Fibroblast of the aortic adventitia (primary cell): ENCODE data around the gene RHOB. TPM values are rescaled to one million over a fixed set of nuclear protein-coding genes. Genes with fewer than 3 reads are reported as not detected.

Experiments
- DNase-seq: peaks from one replicate; pipeline ENCODE4 v3.0.0-alpha.2; 2010; ENCODE audit warnings: low read depth
- H3K4me3 ChIP-seq: 2 replicates; pipeline ENCODE4 v1.5.1; 2011; ENCODE audit warnings: low read depth, mild to moderate bottlenecking, control low read depth, low read length, moderate library complexity
- total RNA-seq: library from RNA; depleted of rRNA; stranded (reverse); fragments of >200 nt; gene quantifications from 2 replicates; pipeline ENCODE4 v1.2.3, GENCODE V29; 2012; ENCODE audit warnings: low replicate concordance
- TF ChIP-seq, protein P1 (sequence below): IDR thresholded peaks from 2 replicates; pipeline ENCODE4 v1.5.1; 2011; ENCODE audit warnings: mild to moderate bottlenecking, low read length, control low read depth, inconsistent platforms; ENCODE audit not compliant: insufficient read depth

Gene RHOB
- total RNA-seq, 1 donor = 40.5 TPM

- H3K4me3 ChIP-seq = no peak overlapping the region
- TF ChIP-seq, protein P1, sequence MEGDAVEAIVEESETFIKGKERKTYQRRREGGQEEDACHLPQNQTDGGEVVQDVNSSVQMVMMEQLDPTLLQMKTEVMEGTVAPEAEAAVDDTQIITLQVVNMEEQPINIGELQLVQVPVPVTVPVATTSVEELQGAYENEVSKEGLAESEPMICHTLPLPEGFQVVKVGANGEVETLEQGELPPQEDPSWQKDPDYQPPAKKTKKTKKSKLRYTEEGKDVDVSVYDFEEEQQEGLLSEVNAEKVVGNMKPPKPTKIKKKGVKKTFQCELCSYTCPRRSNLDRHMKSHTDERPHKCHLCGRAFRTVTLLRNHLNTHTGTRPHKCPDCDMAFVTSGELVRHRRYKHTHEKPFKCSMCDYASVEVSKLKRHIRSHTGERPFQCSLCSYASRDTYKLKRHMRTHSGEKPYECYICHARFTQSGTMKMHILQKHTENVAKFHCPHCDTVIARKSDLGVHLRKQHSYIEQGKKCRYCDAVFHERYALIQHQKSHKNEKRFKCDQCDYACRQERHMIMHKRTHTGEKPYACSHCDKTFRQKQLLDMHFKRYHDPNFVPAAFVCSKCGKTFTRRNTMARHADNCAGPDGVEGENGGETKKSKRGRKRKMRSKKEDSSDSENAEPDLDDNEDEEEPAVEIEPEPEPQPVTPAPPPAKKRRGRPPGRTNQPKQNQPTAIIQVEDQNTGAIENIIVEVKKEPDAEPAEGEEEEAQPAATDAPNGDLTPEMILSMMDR = no peak
- no peak for DNase-seq
Measured at GRCh38 chr2:20465716-20466394, 19.0 kb downstream of the RHOB start.

GRCh38 chr2:20467789-20468548 is 21.1 kb downstream of the RHOB start:
- no peak for DNase-seq
- TF ChIP-seq, protein P1 = no peak
- H3K4me3 ChIP-seq = no peak overlapping the region

GRCh38 chr2:20468549-20469500 is 22.0 kb downstream of the RHOB start:
- TF ChIP-seq, protein P1 = no peak
- no peak overlapping the region for H3K4me3 ChIP-seq
- no peak for DNase-seq

GRCh38 chr2:20469595-20469994 is 22.7 kb downstream of the RHOB start:
- DNase-seq = no peak
- TF ChIP-seq, protein P1 = no peak
- H3K4me3 ChIP-seq = no peak overlapping the region

- H3K4me3 ChIP-seq = no peak overlapping the region
- TF ChIP-seq, protein P1 = no peak
- DNase-seq = no peak
Measured at GRCh38 chr2:20470211-20470610, 23.3 kb downstream of the RHOB start.

- TF ChIP-seq, protein P1 = no peak
- no peak for DNase-seq
- no peak overlapping the region for H3K4me3 ChIP-seq
Measured at GRCh38 chr2:20471148-20471547, 24.3 kb downstream of the RHOB start.
